H1 (cell line): ENCODE results near the gene PARS2. TPM values are rescaled to one million over a fixed set of nuclear protein-coding genes. Genes with fewer than 3 reads are reported as not detected.

Experiments
- HDAC6 ChIP-seq: IDR thresholded peaks from one replicate; pipeline ENCODE4 v1.7.1; 2012; ENCODE audit warnings: low read depth, mild to moderate bottlenecking, inconsistent platforms, low read length, moderate library complexity
- PHF8 ChIP-seq: fragments of 200-600 bp; sonication (generic); conservative IDR thresholded peaks from 2 replicates; pipeline ENCODE4 v1.7.1; 2012; ENCODE audit warnings: low read depth, mild to moderate bottlenecking, inconsistent platforms, low read length, moderate library complexity
- RNF2 ChIP-seq: fragments of 200-900, 300-1000 bp; sonication (generic); IDR thresholded peaks from 2 replicates; pipeline ENCODE4 v1.7.1; 2016; ENCODE audit warnings: borderline replicate concordance, low read depth, mild to moderate bottlenecking, antibody characterized with exemption, low read length; ENCODE audit not compliant: poor library complexity, severe bottlenecking; ENCODE audit errors: missing control alignments
- polyA plus RNA-seq, 7 experiments: library from polyadenylated mRNA; depleted of rRNA in 3 of 7; stranded (reverse) in 5 of 7; unstranded in 2 of 7; fragments of >200 nt in 5 of 7; fragments of 200-250 nt in 2 of 7; gene quantifications; 1 replicate in 5 of 7; 2 replicates in 1 of 7; 4 replicates in 1 of 7; pipeline versions ENCODE4 v1.2.1 to v1.2.3, GENCODE V29; 2011 to 2013; ENCODE audit warnings: missing spikeins in 2 of 7, mixed read lengths in 2 of 7
- total RNA-seq: library from RNA; stranded (reverse); fragmentation: NEBNext Ultra II Directional; extraction: Animal tissue kit (Norgen Biotek cat#: 25700); gene quantifications from 2 replicates; pipeline ENCODE4 v1.2.1, GENCODE V29; 2021

The PARS2 gene
- total and polyA plus RNA-seq, 2 of the 8 experiments (the other 6 are each of a cell fraction or from before 2014, with no cell fraction given): 8.9 to 10.0 TPM

DNA sequence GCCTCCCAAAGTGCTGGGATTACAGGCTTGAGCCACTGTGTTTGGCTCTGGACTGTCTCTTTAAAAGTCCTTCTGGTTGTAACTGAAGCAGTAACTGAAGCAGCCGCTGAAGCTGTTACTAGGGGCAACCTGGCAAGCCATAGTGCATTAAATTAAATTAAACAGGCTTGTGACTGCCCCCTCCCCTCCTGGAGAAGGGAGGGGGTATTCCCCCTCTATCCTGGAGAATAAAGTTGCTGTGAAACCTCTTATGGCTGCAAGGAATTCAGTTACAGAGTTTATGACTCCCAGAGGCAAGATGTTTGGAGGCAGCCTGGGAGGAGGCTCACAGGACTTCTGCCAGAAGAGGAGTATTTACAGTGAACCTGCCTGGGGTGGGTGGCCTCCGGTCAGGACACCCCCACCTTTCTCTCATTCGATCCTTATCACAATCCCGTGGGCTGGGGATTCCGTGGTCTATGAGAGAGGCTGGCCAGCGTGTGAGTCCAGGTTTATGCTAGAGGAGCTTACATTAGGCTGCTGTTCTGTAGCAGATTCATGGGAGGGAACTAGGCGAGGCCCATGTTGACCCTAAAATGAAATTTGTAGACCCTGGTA lies 28.5 kb upstream of the PARS2 start (continued):
- no peak for TF ChIP-seq PHF8
- TF ChIP-seq RNF2: no peak
- no peak for TF ChIP-seq HDAC6
- TF ChIP-seq, all 59 proteins: peak for 0
